HCEC 1CT (cell line): ENCODE measurements around the gene C10orf62.
A peak's percentile ranks its signal among the peaks of the same experiment; 100 is the strongest.

Experiments used
- DNase-seq: peaks from one replicate; pipeline ENCODE4 v3.0.0-alpha.2; 2017

The C10orf62 gene

GRCh38 chr10:97587183-97587582 is 2.3 kb upstream of the C10orf62 start:
- DNase-seq = no peak

DNA sequence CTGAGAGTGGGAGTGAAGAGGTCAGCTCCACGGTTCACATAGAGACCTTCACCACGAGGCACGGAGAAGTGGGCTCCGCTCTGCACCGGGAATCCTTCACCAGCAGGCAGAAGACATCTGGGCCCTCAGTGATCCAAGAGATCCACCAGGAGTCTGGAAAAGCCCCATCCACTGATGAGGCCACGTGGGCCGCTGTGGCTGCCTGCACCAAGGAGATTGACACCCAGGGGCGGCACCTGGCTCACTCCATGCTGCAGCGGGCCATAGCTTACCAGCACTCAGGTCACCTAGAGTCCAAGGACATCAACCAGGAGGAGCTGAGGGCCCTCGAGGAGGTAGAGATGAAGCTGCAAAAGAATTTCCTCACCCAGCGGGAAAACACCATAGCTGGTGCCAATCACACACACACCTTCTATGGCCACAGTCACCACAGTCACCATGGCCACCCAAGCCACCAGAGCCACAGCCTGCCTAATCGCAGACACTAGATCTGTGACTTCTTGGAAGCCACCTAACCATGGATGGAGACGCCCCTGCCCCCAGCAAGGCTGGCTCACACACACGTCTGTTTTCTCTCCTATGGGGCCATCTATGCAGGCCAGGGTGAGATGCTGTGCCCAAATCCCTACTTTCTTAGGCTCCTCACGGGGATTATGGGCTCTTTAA is 694 bp downstream of the C10orf62 start:
- DNase-seq = no peak

DNA sequence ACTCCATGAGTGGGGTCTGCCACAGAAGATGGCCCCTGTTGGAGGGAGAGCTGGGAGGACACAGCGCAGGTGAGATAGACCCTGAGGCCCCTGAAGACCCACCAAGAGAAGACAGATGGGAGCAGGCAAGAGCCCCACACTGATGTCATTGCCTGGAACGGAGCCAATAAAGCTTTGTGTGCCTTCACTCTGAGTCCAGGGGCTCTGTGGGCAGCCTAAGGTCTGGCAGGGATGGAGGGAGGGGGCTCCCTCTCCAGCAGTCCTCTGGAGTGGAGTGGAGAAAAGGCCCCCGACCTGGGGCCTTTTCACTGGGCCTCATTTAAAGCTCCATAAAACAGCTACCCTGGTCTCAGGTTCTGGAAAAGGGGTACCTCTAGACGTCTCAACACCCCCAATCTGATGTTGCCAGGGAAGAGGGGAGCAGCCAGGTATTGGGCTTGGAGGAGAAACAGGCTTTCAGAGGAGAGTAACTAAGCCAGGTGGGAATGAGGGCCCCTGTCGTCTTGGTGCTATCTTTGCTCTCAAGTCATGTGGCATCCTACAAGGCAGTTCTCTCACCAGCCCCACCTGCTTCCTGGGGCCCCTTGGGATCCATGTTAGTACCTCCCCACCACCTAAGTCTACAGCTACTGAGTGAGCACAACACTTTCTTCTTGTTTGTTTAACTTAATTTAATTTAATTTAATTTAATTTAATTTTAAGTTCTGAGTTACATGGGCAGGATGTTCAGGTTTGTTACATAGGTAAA is 1.4 kb downstream of the C10orf62 start:
- DNase-seq = no peak

GRCh38 chr10:97593421-97593820 is 3.9 kb downstream of the C10orf62 start:
- DNase-seq = peak; percentile 8

DNA sequence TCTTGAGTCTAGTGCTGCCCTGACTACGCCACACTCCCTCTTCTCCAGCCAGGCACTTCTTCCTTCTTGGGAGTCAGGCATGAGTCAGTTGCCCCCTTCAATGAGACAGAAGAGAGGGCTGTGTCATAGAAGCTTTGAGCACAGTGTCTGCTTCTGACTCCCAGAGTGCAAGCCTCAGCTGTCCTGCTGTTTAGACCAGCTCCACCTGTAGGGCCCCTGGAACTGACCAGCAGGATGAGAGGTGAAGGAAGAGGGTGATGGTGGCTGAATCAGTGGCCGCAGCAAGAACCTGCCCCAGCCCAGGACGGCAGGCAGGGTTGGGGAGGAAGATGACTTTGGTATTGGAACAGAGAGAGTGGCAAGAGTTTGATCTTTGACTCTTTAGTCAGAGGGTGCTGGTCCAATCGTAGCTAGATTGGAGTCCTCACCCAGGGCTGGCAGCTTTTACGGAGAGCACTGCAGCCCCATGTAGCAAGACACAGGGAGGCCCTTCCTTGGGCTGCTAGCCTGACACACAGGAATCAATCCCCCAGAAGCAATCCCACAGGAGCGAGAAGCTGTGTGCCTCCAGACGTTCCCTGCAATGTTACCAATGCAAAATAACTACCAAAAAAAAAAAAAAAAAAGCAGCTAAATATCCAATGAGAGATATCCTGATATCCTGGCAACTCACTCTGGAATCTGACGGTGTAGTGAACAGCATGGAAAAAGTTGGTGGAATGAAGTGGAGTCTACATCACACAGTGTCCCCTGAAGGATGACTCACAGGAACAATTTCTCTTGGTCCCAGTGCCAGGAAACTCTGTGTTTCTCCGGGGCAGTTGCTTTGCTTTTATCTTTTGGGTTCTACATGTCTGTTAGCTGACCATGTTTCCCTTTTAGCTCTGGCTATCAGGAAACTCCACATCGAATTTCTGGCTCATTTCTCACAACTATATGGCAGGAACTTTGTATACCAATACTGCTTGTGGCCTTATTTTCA is 6.9 kb downstream of the C10orf62 start:
- peak; percentile 77 for DNase-seq

GRCh38 chr10:97597778-97598177 is 8.3 kb downstream of the C10orf62 start:
- no peak for DNase-seq

DNA sequence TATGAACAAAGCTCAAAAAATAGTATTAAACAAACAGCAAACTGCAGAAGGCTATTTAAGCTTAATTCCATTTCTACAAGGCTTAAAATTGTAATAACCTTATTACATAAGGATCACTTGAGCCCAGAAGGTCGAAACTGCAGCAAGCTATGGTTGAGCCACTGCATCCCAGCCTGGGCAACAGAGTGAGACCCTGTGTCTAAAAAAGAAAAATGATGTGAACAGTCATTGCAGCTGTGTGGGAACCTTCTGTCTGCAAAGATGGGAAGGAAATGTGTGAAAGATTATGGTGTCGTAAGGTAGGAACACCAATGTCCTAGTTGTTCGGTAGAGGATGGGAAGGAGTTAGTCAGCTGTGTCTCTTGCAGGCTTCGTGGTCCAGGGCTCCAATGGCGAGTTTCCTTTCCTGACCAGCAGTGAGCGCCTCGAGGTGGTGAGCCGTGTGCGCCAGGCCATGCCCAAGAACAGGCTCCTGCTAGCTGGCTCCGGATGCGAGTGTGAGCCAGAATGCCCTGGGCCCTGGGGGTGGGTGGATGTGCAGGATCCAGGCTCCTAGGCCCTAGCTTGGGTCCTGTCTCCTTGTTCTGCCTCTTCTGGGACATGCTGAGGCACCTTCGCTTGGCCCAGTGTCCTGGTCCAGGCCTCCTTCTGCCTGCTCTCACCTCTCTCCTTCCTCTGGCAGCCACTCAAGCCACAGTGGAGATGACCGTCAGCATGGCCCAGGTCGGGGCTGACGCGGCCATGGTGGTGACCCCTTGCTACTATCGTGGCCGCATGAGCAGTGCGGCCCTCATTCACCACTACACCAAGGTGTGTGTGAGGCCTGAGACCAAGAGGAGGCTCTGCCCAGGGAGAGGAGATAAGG is 9.1 kb downstream of the C10orf62 start:
- no peak for DNase-seq

GRCh38 chr10:97599272-97599619 is 9.7 kb downstream of the C10orf62 start:
- no peak for DNase-seq

DNA sequence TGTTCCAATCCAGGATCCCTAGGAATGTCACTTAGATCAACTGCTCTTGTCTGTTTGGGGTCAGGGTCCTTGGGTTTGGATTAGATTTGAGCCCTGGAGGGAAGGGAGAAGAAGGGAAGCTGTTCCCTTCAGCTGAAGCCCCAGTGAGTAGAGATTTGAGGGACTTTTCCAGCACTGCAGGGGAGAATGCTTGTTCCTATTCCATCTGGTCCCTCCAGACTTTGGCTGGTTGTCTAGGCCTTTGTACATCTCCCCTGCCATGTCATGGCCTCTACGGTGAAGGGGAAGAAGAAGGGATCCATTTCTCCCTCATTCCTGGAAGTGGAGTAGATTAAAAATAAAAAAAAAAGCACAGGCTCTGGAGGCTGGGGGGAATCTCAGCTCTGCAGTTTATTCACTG is 11.1 kb downstream of the C10orf62 start:
- DNase-seq = no peak

GRCh38 chr10:97601268-97602215 is 12.0 kb downstream of the C10orf62 start:
- DNase-seq = no peak

GRCh38 chr10:97607095-97607636 is 17.6 kb downstream of the C10orf62 start:
- DNase-seq = no peak

DNA sequence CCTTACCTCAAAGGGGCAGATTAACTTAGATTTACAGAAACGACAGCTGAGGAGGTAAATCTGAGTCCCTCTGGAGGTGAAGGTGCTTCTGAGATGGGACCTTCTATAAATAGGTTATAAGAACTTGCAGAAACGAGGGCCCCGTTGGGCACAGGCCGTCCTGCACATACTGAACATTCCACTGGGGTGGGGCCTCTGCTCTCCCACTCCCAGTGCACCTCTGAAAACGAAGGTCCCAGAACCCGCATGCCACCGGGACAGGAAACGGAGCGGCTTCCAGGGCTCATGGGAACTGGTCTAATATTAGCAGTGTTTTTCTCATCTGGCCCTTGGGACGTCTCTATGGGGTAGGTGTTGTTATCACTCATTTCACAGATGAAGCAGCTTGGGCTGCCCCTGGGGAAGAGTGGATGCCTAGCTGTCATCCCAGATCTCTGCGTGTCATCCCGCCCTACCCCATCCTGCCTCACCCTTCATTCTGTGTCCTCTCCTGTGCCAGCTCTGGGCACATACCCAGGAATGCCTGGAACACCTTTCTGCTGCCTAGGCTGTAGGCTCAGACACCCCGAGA is 19.6 kb downstream of the C10orf62 start:
- DNase-seq = no peak

GRCh38 chr10:97611473-97611872 is 22.0 kb downstream of the C10orf62 start:
- DNase-seq = no peak

DNA sequence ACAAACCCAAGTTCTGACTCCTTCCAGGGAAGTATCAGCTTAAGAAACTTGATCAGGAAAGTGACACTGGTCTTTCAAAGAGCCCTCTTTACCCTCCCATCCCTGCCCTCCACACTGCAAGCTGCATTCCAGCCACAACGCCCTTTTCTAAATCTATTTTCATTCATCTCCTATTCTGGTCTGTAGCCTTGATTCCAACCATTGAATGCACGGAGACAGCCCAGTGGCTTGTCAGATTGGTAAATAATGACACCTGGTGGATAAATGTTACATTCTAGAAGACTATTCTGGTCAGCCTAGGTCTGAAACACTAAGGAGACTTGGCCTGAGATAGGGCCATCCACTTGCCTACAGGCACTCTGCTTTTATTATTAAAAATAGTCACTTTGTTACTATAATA is 22.9 kb downstream of the C10orf62 start:
- peak; percentile 45 for DNase-seq

DNA sequence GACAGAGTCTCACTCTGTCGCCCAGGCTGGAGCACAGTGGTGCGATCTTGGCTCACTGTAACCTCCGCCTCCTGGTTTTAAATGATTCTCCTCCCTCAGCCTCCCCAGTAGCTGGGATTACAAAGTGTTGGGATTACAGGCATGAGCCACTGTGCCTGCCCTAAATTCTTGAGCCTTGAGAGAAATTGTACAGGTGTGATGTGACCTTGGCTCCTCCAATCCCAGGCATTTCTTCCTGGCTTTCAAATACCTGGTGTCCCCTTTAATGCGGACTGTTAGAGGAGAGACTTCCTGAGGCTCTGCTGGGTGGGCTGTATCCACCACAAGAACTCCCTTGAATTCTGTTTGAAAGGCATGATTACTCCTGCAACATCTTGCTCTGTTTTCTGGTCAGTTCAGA is 28.8 kb downstream of the C10orf62 start:
- no peak for DNase-seq

GRCh38 chr10:97618733-97619132 is 29.2 kb downstream of the C10orf62 start:
- DNase-seq = no peak

DNA sequence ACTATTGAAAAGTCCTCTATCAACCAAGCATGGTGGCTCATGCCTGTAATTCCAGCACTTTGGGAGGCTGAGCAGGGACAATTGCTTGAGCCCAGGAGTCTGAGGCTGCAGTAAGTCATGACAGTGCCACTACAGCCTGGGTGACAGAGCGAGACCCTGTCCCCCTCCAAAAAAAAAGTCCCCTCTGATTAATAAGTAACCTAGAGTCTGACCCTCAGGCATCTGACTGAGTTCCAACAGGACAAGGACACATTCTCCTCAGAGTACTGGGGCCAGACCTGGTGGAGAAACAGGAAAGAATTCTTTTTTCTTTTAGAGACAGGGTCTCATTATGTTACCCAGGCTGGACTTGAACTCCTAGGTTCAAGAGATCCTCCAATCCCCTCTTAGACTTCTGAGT is 33.8 kb downstream of the C10orf62 start:
- DNase-seq = no peak

DNA sequence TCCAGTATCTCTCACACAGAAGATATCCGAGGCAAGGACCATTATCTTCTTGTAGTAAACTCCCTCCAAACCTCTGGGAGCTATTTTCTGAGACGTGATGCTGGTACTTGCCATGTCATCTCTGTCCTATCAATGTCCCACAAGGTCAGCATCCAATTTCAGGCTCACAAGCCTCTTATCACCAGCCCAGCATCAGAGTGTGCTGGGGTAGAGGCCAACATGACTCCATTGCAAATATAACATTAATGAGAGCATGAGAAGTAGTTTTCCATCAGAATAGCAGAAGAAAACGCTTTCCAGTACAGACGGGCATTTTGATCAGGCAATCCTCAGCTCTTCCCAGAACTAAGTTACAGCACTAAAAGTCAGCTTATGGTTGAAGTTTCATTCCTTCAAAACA is 38.2 kb downstream of the C10orf62 start:
- DNase-seq = no peak

GRCh38 chr10:97628228-97628627 is 38.7 kb downstream of the C10orf62 start:
- DNase-seq = no peak

- DNase-seq = no peak
These were observed 39.8 kb downstream of the C10orf62 start for GRCh38 chr10:97629289-97629688.

- peak; percentile 22 for DNase-seq
These were observed 41.6 kb downstream of the C10orf62 start for GRCh38 chr10:97631098-97631497.
